Naive thymus-derived CD4-positive, alpha-beta T cell (primary cell): ENCODE results near the gene DIP2B. TPM values are rescaled to one million over a fixed set of nuclear protein-coding genes. Genes with fewer than 3 reads are reported as not detected.
"Not testable (repeated sequence)": the region's sequence is repeated elsewhere in the genome, so short reads cannot be mapped to it uniquely, and the experiment has no call there.

Experiments used
- ATAC-seq: fragments of 150-1000 bp; cut with Tn5 transposase; 2 replicates; pipeline ENCODE4 v1.10.0; 2021; ENCODE audit warnings: mild to moderate bottlenecking, moderate library complexity
- CTCF ChIA-PET: fragments of 350-600 bp; sonication (Branson Sonifier 250); formaldehyde crosslinking; loops from one replicate; lab custom pipeline; 2021; ENCODE audit warnings: antibody characterized with exemption; lab: Charles Lee
- POLR2A ChIA-PET: fragments of 350-600 bp; sonication (Branson Sonifier 250); formaldehyde crosslinking; loops from one replicate; lab custom pipeline; 2021; ENCODE audit warnings: antibody characterized with exemption, inconsistent platforms; lab: Charles Lee
- DNase-seq, 9 donors: peaks; one replicate each; pipeline versions ENCODE4 v3.0.0 to v3.0.0-alpha.2; 2020 to 2022; ENCODE audit warnings: mixed read lengths in 1 of 9
- H3K27ac ChIP-seq: one replicate; pipeline ENCODE4 v1.7.0; 2013; ENCODE audit warnings: mild to moderate bottlenecking, low read depth, low read length, moderate library complexity
- H3K27me3 ChIP-seq, 2 donors: one replicate each; pipeline ENCODE4 v1.7.0; 2013; ENCODE audit warnings: low read length in 2 of 2, mild to moderate bottlenecking in 2 of 2, moderate library complexity in 2 of 2; ENCODE audit not compliant: control insufficient read depth in 2 of 2, insufficient read depth in 2 of 2
- H3K36me3 ChIP-seq, 3 experiments: 1 replicate in 2 of 3; 2 replicates in 1 of 3; pipeline ENCODE4 v1.7.0; 2013; ENCODE audit warnings: low read length in 3 of 3, mild to moderate bottlenecking in 3 of 3, moderate library complexity in 1 of 3; ENCODE audit not compliant: insufficient read depth in 3 of 3, control insufficient read depth in 2 of 3
- H3K4me1 ChIP-seq, 2 donors: one replicate each; pipeline ENCODE4 v1.7.0; 2013; ENCODE audit warnings: low read length in 2 of 2, mild to moderate bottlenecking in 2 of 2, moderate library complexity in 1 of 2; ENCODE audit not compliant: control insufficient read depth in 2 of 2, insufficient read depth in 2 of 2
- H3K4me3 ChIP-seq: 2 replicates; pipeline ENCODE4 v1.7.0; 2013; ENCODE audit warnings: mild to moderate bottlenecking, low read length
- H3K9me3 ChIP-seq, 3 experiments: 1 replicate in 2 of 3; 2 replicates in 1 of 3; pipeline ENCODE4 v1.7.0; 2013; ENCODE audit warnings: low read length in 3 of 3; ENCODE audit not compliant: control insufficient read depth in 2 of 3
- H3K27ac Mint-ChIP-seq, 9 donors: one replicate each; pipeline ENCODE4 v1.8.0; 2020 to 2022; ENCODE audit warnings: mixed read lengths in 9 of 9, mild to moderate bottlenecking in 8 of 9, moderate library complexity in 5 of 9, inconsistent platforms in 2 of 9
- H3K27me3 Mint-ChIP-seq, 5 donors: one replicate each; pipeline ENCODE4 v1.8.0; 2021 to 2022; ENCODE audit warnings: mixed read lengths in 5 of 5, mild to moderate bottlenecking in 1 of 5
- H3K36me3 Mint-ChIP-seq, 5 donors: one replicate each; pipeline ENCODE4 v1.8.0; 2020 to 2022; ENCODE audit warnings: mixed read lengths in 5 of 5, mild to moderate bottlenecking in 3 of 5, inconsistent platforms in 1 of 5
- H3K4me1 Mint-ChIP-seq, 7 donors: one replicate each; pipeline ENCODE4 v1.8.0; 2020 to 2022; ENCODE audit warnings: mixed read lengths in 7 of 7, mild to moderate bottlenecking in 3 of 7, inconsistent platforms in 1 of 7
- H3K4me3 Mint-ChIP-seq, 10 donors: one replicate each; pipeline ENCODE4 v1.8.0; 2020 to 2022; ENCODE audit warnings: mild to moderate bottlenecking in 10 of 10, mixed read lengths in 10 of 10, moderate library complexity in 6 of 10, inconsistent platforms in 2 of 10
- H3K9me3 Mint-ChIP-seq, 11 donors: one replicate each; pipeline ENCODE4 v1.8.0; 2020 to 2022; ENCODE audit warnings: mixed read lengths in 11 of 11, mild to moderate bottlenecking in 4 of 11, inconsistent platforms in 1 of 11, moderate library complexity in 1 of 11
- intact Hi-C, 2 donors: fragments of 100-400 bp; cut with micrococcal nuclease; formaldehyde crosslinking; loops; one replicate each; pipeline ENCODE4 v1.15.1; 2023
- polyA plus RNA-seq, 2 donors: library from polyadenylated mRNA; unstranded; fragments of 300-500 nt; fragmentation: Illumina TruSeq; gene quantifications; one replicate each; pipeline ENCODE4 v1.2.3, GENCODE V29; 2021
- total RNA-seq, 6 experiments: library from RNA in 5 of 6; stranded (reverse) in 5 of 6; gene quantifications; 1 replicate in 5 of 6; 2 replicates in 1 of 6; pipeline ENCODE4 v1.2.3 and lab custom pipeline; 2021 to 2026

Gene DIP2B
- total and polyA plus RNA-seq, 7 experiments from 2014 or later, result 10.0 to 41.8 (median 34.3) TPM

- Mint-ChIP-seq H3K4me1 (peaks cover 0 to 2% (median 0%) of the 10 kb centered on the region in 7 donors), H3K9me3 (peaks cover 0 to 4% (median 0%) of the 10 kb centered on the region in 11 donors), H3K27me3 (no peaks in the 10 kb centered on the region), H3K36me3 (peaks cover 0 to 4% (median 0%) of the 10 kb centered on the region in 5 donors), H3K4me3 (no peak overlapping the region), H3K27ac (no peak overlapping the region)
- no peak overlapping the region for H3K4me3 ChIP-seq
- H3K27ac ChIP-seq, result no peak overlapping the region
- DNase-seq (no peak), ATAC-seq (no peak)
- peaks cover 0 to 2% (median 0%) of the 10 kb centered on the region in 3 experiments for H3K36me3 ChIP-seq
- ChIA-PET CTCF (no interaction called here), POLR2A (no interaction called here)
- no peaks in the 10 kb centered on the region for H3K9me3 ChIP-seq
- H3K27me3 ChIP-seq, result no peaks in the 10 kb centered on the region
- H3K4me1 ChIP-seq, result no peaks in the 10 kb centered on the region
- intact Hi-C loops, result no loop called here
Measured at GRCh38 chr12:50483488-50483887, 21.3 kb upstream of the DIP2B start.

GRCh38 chr12:50488801-50489200 is 16.0 kb upstream of the DIP2B start:
- DNase-seq (no peak), ATAC-seq (no peak)
- Histone ChIP-seq H3K27ac (no peak overlapping the region), H3K27me3 (no peaks in the 10 kb centered on the region), H3K36me3 (no peaks in the 10 kb centered on the region), H3K9me3 (peaks cover 0 to 6% (median 0%) of the 10 kb centered on the region in 3 experiments), H3K4me1 (no peaks in the 10 kb centered on the region), H3K4me3 (no peak overlapping the region)
- Mint-ChIP-seq H3K27me3 (no peaks in the 10 kb centered on the region), H3K9me3 (peaks cover 0 to 34% (median 16%) of the 10 kb centered on the region in 11 donors), H3K4me3 (no peak overlapping the region), H3K36me3 (peaks cover 0 to 5% (median 0%) of the 10 kb centered on the region in 5 donors), H3K4me1 (peaks cover 0 to 2% (median 0%) of the 10 kb centered on the region in 7 donors), H3K27ac (no peak overlapping the region)
- ChIA-PET POLR2A (no interaction called here), CTCF (no interaction called here)
- intact Hi-C loops, result no loop called here

GRCh38 chr12:50498119-50498518 is 6.7 kb upstream of the DIP2B start:
- H3K27ac Mint-ChIP-seq, result peak overlapping the region in 1 of 9 donors; percentile 69
- CTCF ChIA-PET, result interaction anchor here (0.6 kb wide), 1 partner anchor 410 kb away, joined by 3 read pairs; no protein-coding TSS in a partner anchor
- POLR2A ChIA-PET, result not testable (repeated sequence)

DNA sequence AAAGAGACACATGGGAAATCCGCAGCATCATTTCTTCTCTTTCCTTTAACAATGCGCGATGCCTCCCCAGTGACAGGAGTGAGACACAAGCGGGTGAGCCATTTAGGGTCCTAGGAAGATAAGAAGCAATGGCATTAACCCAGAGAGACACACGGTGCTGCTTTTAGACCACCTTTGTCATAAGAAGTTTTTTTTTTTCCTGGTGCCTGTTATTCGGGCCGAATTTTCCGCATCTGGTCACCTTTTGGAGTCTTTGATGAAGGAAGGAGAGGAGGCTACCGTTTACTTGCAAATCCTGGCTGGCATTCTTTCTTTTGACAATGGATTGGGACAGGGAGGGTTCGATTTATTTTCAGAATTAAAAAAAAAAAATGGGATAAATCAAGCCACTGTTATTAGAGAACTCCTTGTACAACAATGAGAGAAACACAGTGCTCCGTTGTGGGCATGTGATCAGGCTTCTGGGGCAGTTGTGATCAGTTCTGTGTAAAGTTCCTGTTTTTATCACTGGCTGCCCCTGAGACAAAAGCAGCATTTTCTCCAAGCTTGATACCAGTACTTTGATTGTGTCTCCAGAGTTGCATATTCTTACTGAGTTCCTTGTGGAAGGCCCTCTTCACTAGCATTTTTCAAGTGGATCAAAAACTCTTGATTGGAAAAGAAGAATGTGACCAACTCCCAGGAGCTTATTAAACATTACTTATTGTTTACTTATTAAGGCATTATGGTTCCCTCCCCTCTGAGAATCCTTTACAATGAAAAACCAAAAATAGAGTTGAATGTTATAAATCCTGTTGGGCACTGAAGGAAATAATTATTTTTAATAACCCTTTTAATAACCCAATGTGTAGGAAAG is 1.1 kb downstream of the DIP2B start:
- ATAC-seq (no peak), DNase-seq (no peak)
- peak overlapping the region; percentile 90 to 97 (median 94) for H3K27ac Mint-ChIP-seq
- H3K4me1 Mint-ChIP-seq, result peaks cover 36 to 55% (median 49%) of the 10 kb centered on the region in 7 donors
- ChIA-PET POLR2A (interaction anchor here (0.7 to 7.6 kb wide), 10 partner anchors 8 to 134 kb away, joined by 3 to 84 read pairs (median 6); no protein-coding TSS in a partner anchor), CTCF (interaction anchor here (0.7 to 5.8 kb wide), 10 partner anchors 8 to 136 kb away, joined by 3 to 60 read pairs (median 4); no protein-coding TSS in a partner anchor)
- Histone ChIP-seq H3K4me3 (peak overlapping the region; percentile 83), H3K36me3 (peaks cover 0 to 7% (median 0%) of the 10 kb centered on the region in 3 experiments), H3K4me1 (peaks cover 33 to 45% of the 10 kb centered on the region in 2 donors), H3K27me3 (no peaks in the 10 kb centered on the region), H3K9me3 (no peaks in the 10 kb centered on the region), H3K27ac (peak overlapping the region; percentile 93)
- H3K36me3 Mint-ChIP-seq, result peaks cover 0 to 16% (median 0%) of the 10 kb centered on the region in 5 donors
- intact Hi-C loops, result loop anchor here (1.0 to 10.0 kb wide), 6 partner anchors 15 to 521 kb away; partner anchors contain the start of genes SLC11A2 (in 2 of the 2) and LARP4 (in 1 of the 2)
- peaks cover 0 to 3% (median 0%) of the 10 kb centered on the region in 11 donors for H3K9me3 Mint-ChIP-seq
- peak overlapping the region; percentile 93 to 99 (median 98) for H3K4me3 Mint-ChIP-seq
- no peaks in the 10 kb centered on the region for H3K27me3 Mint-ChIP-seq

More at GRCh38 chr12:50498119-50498518, 6.7 kb upstream of the DIP2B start:
- ATAC-seq, H3K4me3 ChIP-seq, H3K27me3 ChIP-seq, H3K27me3 Mint-ChIP-seq, H3K4me3 Mint-ChIP-seq, H3K27ac ChIP-seq, intact Hi-C loops, H3K4me1 Mint-ChIP-seq, H3K36me3 ChIP-seq, H3K4me1 ChIP-seq, DNase-seq: not testable (repeated sequence)
- H3K9me3 Mint-ChIP-seq, result peaks cover 10 to 72% (median 46%) of the 10 kb centered on the region in 11 donors
- peaks cover 4 to 19% (median 9%) of the 10 kb centered on the region in 3 experiments for H3K9me3 ChIP-seq
- peaks cover 3 to 26% (median 10%) of the 10 kb centered on the region in 5 donors for H3K36me3 Mint-ChIP-seq

DNA sequence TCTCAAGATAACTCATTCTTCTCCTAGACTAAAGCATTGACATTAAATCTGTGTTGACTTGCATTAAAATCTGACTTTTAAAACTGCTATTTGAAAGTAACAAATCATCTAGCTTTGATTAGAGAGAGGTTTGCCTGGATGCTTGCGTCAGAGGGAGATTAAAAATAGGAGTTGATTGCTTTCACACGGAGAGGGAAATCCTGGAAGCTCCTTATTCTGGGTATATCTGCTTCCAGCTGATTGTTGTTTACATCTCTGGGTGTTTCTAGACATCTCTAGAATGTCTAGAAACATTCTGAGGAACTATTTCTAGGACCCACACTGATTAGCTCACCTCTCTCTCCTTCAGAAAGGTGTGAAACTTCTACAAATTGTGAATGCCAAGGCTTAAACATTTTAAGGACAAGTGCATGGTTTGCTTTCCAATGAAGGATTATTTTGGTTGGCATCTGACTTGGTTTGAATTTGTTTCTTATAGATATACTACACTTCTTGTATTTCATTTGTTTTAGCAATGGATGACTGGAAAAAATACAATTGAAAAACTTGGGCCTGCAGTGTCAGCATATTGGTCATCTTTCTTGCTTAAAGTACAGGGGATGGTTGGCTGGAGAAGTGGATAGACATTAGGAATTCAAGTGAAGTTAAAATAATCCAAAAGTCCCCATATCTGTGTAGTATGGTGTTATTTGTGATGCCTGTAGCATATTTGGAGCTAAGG is 2.1 kb downstream of the DIP2B start:
- Histone ChIP-seq H3K27ac (peak overlapping the region; percentile 93), H3K4me3 (peak overlapping the region; percentile 17), H3K36me3 (peaks cover 0 to 7% (median 0%) of the 10 kb centered on the region in 3 experiments), H3K9me3 (no peaks in the 10 kb centered on the region), H3K27me3 (no peaks in the 10 kb centered on the region), H3K4me1 (peaks cover 33 to 45% of the 10 kb centered on the region in 2 donors)
- H3K9me3 Mint-ChIP-seq, result no peaks in the 10 kb centered on the region
- H3K27me3 Mint-ChIP-seq, result no peaks in the 10 kb centered on the region
- DNase-seq, result no peak
- CTCF ChIA-PET, result interaction anchor here (0.8 to 5.8 kb wide), 6 partner anchors 26 to 132 kb away, joined by 3 to 60 read pairs (median 4); no protein-coding TSS in a partner anchor
- peak overlapping the region; percentile 93 to 99 (median 98) for H3K4me3 Mint-ChIP-seq
- no peak for ATAC-seq
- H3K36me3 Mint-ChIP-seq, result peaks cover 0 to 16% (median 0%) of the 10 kb centered on the region in 5 donors
- peak overlapping the region; percentile 88 to 97 (median 94) for H3K27ac Mint-ChIP-seq
- intact Hi-C loops, result loop anchor here (5.0 to 10.0 kb wide), 3 partner anchors 105 to 520 kb away; partner anchors contain the start of genes SLC11A2 (in 2 of the 2) and LARP4 (in 1 of the 2)
- POLR2A ChIA-PET, result interaction anchor here (1.4 to 7.6 kb wide), 7 partner anchors 9 to 133 kb away, joined by 4 to 84 read pairs (median 10); no protein-coding TSS in a partner anchor
- peaks cover 36 to 58% (median 49%) of the 10 kb centered on the region in 7 donors for H3K4me1 Mint-ChIP-seq
